Cardiac muscle cell (in vitro differentiated cells and primary cell): ENCODE results near the gene ADAMTSL5. TPM values are rescaled to one million over a fixed set of nuclear protein-coding genes. Genes with fewer than 3 reads are reported as not detected.
"Not testable (repeated sequence)": the region's sequence is repeated elsewhere in the genome, so short reads cannot be mapped to it uniquely, and the experiment has no call there.

Experiments used
- DNase-seq, 2 donors: peaks; one replicate each; pipeline versions ENCODE4 v3.0.0 to v3.0.0-alpha.2; 2010 to 2017; ENCODE audit warnings: low read depth in 1 of 2, low spot score in 1 of 2
- H3K27ac ChIP-seq: fragments of 200-600 bp; sonication (generic); 2 replicates; pipeline ENCODE4 v1.5.1; 2016
- H3K27me3 ChIP-seq: fragments of 200-600 bp; sonication (generic); 2 replicates; pipeline ENCODE4 v1.6.0; 2016; ENCODE audit warnings: control low read depth
- H3K36me3 ChIP-seq: fragments of 200-600 bp; sonication (generic); 2 replicates; pipeline ENCODE4 v1.5.1; 2016; ENCODE audit warnings: control low read depth
- H3K4me1 ChIP-seq: fragments of 200-600 bp; sonication (generic); 2 replicates; pipeline ENCODE4 v1.8.1; 2017; ENCODE audit warnings: low read depth, mild to moderate bottlenecking, mixed run types
- H3K4me3 ChIP-seq: fragments of 200-600 bp; sonication (generic); 2 replicates; pipeline ENCODE4 v1.5.1; 2016; ENCODE audit warnings: mild to moderate bottlenecking
- H3K9me3 ChIP-seq: fragments of 200-600 bp; sonication (generic); 2 replicates; pipeline ENCODE4 v1.5.1; 2017; ENCODE audit warnings: low read depth, mild to moderate bottlenecking, control low read depth
- polyA plus RNA-seq: library from polyadenylated mRNA; unstranded; fragments of >200 nt; fragmentation: Nextera tagmentation; extraction: Ambion mirVana; gene quantifications from 2 replicates; pipeline ENCODE4 v1.2.1, GENCODE V29; 2016
- total RNA-seq: library from RNA; depleted of rRNA; stranded (reverse); fragments of >200 nt; gene quantifications from 2 replicates; pipeline ENCODE4 v1.2.3, GENCODE V29; 2016
- TF ChIP-seq, protein P1 (sequence below): IDR thresholded peaks from 2 replicates; pipeline ENCODE4 v1.5.1; 2012; ENCODE audit warnings: low read depth, mild to moderate bottlenecking, low read length

The ADAMTSL5 gene
- total and polyA plus RNA-seq, 2 experiments from 2014 or later: 3.9 to 8.6 TPM

DNA sequence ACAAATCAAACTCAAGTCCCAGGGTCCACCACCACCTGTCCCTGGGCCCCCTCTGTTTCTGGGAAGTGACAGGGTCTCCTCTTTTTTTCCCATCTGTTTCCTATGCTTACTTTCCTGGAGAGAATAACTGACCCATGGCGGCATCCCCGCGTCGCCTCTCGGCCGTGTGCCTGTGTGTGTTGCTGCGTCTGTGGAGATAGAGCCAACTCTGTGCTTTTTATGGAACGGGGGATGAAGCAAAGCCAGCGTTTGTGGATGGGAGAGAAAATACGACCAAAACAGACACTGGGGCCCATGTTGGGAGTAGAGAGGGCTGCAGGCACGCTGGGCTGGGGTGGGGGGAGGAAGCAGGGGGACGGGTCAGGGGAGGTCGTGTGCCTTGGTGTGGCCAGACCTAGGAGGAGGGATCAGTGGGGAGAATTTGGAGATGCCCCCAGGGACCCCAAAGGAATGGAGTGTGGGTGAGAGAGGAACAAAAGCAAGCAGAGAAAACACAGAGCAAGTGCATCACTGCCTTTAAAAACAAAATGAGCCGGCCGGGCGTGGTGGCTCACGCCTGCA is 27.6 kb upstream of the ADAMTSL5 start:
- no peak for DNase-seq
- H3K36me3 ChIP-seq: no peaks in the 10 kb centered on the region
- no peak overlapping the region for H3K4me3 ChIP-seq
- H3K27ac ChIP-seq: no peak overlapping the region
- H3K27me3 ChIP-seq: peaks cover 16% of the 10 kb centered on the region
- H3K4me1 ChIP-seq: no peaks in the 10 kb centered on the region
- TF ChIP-seq, protein P1, sequence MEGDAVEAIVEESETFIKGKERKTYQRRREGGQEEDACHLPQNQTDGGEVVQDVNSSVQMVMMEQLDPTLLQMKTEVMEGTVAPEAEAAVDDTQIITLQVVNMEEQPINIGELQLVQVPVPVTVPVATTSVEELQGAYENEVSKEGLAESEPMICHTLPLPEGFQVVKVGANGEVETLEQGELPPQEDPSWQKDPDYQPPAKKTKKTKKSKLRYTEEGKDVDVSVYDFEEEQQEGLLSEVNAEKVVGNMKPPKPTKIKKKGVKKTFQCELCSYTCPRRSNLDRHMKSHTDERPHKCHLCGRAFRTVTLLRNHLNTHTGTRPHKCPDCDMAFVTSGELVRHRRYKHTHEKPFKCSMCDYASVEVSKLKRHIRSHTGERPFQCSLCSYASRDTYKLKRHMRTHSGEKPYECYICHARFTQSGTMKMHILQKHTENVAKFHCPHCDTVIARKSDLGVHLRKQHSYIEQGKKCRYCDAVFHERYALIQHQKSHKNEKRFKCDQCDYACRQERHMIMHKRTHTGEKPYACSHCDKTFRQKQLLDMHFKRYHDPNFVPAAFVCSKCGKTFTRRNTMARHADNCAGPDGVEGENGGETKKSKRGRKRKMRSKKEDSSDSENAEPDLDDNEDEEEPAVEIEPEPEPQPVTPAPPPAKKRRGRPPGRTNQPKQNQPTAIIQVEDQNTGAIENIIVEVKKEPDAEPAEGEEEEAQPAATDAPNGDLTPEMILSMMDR: no peak
- no peaks in the 10 kb centered on the region for H3K9me3 ChIP-seq

DNA sequence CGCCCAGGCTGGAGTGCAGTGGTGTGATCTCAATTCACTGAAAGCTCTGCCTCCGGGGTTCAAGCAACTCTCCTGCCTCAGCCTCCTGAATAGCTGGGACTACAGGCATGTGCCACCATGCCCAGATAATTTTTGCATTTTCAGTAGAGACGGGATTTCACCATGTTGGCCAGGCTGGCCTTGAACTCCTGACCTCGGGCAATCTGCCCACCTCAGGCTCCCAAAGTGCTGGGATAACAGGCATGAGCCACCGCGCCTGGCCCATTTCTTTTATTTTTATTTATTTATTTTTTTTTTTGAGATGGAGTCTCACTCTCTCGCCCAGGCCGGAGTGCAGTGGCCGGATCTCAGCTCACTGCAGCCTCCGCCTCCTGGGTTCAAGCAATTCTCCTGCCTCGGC is 26.9 kb upstream of the ADAMTSL5 start:
- H3K36me3 ChIP-seq, H3K27ac ChIP-seq, H3K4me1 ChIP-seq, DNase-seq, H3K4me3 ChIP-seq, H3K9me3 ChIP-seq: not testable (repeated sequence)
- peaks cover 11% of the 10 kb centered on the region for H3K27me3 ChIP-seq

GRCh38 chr19:1538978-1539377 is 26.2 kb upstream of the ADAMTSL5 start:
- TF ChIP-seq, protein P1: no peak
- H3K4me1 ChIP-seq: no peaks in the 10 kb centered on the region
- H3K27ac ChIP-seq: no peak overlapping the region
- H3K27me3 ChIP-seq: peaks cover 3% of the 10 kb centered on the region
- no peaks in the 10 kb centered on the region for H3K36me3 ChIP-seq
- DNase-seq: peak in 1 of 2 donors; percentile 25
- H3K4me3 ChIP-seq: no peak overlapping the region
- no peaks in the 10 kb centered on the region for H3K9me3 ChIP-seq

DNA sequence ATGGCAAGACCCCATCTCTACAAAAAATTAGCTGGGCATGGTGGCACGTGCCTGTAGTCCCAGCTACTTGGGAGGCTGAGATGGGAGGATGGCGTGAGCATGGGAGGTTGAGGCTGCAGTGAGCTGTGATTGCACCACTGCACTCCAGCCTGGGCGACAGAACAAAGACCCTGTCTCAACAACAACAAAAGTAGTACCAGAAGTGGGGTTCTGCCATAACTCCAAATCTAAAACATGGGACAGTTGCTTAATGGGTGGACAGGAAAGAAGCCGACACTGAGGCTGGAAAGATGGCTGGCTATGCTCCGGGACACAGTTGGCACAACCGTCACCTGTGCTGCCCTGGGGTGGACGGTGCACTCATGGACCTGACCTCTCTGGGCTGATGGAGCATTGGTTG is 22.9 kb upstream of the ADAMTSL5 start:
- H3K9me3 ChIP-seq, DNase-seq, H3K36me3 ChIP-seq, H3K4me3 ChIP-seq, H3K27me3 ChIP-seq, H3K4me1 ChIP-seq, H3K27ac ChIP-seq: not testable (repeated sequence)

DNA sequence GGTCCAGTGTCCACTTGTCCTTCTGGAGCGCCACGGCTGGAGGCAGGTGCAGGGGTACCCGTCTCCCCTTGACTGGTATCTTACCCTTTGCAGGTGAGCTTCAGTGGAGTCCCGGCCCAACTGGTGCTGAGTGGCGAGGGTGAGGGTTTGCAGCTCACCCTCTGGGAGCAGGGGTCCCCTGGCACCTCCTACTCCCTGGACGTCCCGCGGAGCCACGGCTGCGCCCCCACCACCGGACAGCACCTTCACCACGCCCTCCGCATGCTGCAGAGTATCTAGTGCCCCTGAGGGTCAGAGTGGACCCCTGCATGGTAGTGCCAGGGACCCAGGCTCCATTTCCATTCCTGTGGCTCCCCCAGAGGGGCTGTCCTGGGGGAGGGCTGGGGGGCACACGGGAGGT is 22.2 kb upstream of the ADAMTSL5 start:
- H3K4me1 ChIP-seq: no peaks in the 10 kb centered on the region
- no peak overlapping the region for H3K4me3 ChIP-seq
- TF ChIP-seq, protein P1: no peak
- no peaks in the 10 kb centered on the region for H3K36me3 ChIP-seq
- peaks cover 8% of the 10 kb centered on the region for H3K27me3 ChIP-seq
- DNase-seq: no peak
- H3K9me3 ChIP-seq: no peaks in the 10 kb centered on the region
- no peak overlapping the region for H3K27ac ChIP-seq

DNA sequence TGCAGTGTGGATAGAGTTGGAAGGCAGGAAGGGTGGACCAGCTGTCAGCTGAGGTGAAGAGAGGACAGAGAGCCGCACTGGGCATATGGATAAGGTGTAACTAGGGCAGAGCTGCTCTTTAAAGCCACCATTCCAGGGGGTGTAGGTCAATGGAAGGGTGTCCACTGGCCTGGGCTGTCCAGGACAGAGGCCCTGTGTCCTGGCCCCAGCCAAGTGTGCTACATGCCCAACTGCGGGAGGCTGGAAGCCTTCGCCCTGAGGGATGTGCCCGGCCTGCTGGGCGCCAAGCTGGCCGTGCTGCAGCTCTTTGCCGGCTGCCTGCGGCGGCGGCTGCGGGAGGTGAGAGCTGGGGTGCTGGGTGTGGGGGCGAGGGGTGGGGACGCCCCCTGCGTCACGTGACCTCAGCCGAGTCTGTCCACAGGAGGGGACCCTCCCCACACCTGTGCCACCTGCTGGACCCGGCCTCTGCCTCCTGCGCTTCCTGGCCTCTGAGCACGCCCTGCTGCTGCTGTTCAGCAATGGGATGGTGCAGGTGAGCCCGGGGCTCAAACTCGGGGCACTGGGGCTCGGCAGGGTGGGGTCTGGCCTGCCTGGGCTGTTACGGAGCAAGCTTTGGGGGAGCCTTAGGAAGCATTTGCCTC is 20.8 kb upstream of the ADAMTSL5 start:
- no peak overlapping the region for H3K27ac ChIP-seq
- no peak overlapping the region for H3K4me3 ChIP-seq
- no peaks in the 10 kb centered on the region for H3K9me3 ChIP-seq
- no peak for DNase-seq
- TF ChIP-seq, protein P1: no peak
- H3K4me1 ChIP-seq: no peaks in the 10 kb centered on the region
- no peaks in the 10 kb centered on the region for H3K36me3 ChIP-seq
- H3K27me3 ChIP-seq: peaks cover 20% of the 10 kb centered on the region
